OCI-M2 (cell line): ENCODE measurements around the gene RAB5IF.
"Not testable (repeated sequence)": the region's sequence is repeated elsewhere in the genome, so short reads cannot be mapped to it uniquely, and the experiment has no call there.

ENCODE experiments used
- DNase-seq: peaks from one replicate; lab custom pipeline; 2025; ENCODE audit not compliant: unreplicated experiment; lab: John Stamatoyannopoulos, UW

RAB5IF gene

DNA sequence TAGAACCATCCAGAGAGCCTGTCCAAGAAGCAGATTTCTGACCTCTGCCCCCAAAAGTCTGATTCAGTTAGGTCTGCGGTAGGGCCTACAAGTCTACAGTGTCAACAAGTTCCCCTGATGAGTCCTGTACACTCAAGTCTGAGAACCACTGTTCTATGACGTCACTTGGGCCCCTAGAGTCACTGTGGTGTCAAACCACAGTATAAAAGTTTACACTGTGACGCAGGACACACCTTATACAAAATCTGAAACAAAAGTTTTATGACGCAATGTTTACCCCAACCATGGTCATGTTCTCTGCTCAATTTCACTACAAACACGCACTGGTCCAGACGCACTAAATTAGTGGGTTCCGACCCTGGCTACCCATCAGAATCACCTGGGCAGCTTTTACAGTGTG lies 22.5 kb downstream of the RAB5IF start:
- DNase-seq = no peak

GRCh38 chr20:36629719-36630681 lies 24.4 kb downstream of the RAB5IF start:
- no peak for DNase-seq

DNA sequence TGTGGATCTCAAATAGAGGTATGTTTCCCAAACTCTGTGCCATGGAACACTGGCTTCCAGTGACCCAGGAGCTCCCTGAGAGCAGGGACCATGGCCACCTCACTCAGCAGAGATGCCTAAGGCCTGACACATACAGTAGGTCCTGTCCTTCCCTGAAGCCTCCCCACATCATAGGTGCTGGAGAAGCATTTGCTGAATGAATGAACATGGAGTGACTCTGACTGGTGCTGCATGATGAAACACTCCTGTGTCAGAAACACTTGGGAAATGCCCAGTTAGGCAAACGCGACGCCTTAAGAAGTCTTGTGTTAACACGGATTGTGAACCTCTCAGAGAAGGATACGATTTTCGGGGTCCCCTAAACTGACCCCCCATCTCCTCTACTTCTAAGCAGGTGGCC lies 26.1 kb downstream of the RAB5IF start:
- no peak for DNase-seq

- DNase-seq = no peak
Observed at GRCh38 chr20:36632147-36632486, 26.5 kb downstream of the RAB5IF start.

DNA sequence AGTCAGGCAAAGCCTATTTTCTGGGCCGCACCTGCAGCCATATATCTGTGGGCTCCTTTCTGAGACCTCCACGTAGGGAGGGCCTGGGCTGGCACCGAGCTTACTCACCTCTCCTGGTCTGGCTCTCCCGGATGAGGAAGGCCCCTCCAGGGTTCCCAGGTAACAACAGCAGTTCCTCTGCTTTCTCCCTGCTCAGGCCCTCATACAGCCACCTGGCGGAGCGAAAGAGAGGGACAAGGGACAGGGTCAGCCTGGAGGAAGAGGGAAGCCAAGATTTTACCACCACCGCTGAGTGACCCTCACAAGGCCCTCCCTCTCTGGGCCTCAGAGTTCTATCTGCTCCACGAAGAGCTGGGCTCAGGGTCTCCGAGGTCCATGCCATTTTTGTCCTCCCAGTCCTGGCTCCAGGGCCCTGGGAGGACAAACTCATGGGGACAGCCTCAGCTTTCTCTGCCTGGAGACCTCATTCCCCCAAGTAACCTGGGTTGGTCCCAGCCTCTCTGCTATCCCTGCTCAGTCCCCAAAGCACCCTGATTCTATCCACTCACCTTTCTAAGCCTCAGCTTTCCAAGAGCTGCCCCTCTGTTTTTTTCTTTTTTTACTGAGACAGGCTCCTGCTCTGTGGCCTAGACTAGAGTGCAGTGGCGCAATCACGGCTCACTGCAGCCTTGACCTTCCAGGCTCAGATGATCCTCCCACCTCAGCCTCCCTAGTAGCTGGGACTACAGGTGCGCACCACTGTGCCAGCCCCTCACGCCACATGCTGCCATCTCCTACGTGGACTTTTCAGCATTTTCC lies 27.1 kb downstream of the RAB5IF start:
- no peak for DNase-seq

- DNase-seq = no peak
Observed at GRCh38 chr20:36633285-36633772, 27.8 kb downstream of the RAB5IF start.

GRCh38 chr20:36634342-36634741 lies 28.8 kb downstream of the RAB5IF start:
- no peak for DNase-seq

GRCh38 chr20:36638876-36639400 lies 33.4 kb downstream of the RAB5IF start:
- not testable (repeated sequence) for DNase-seq

DNA sequence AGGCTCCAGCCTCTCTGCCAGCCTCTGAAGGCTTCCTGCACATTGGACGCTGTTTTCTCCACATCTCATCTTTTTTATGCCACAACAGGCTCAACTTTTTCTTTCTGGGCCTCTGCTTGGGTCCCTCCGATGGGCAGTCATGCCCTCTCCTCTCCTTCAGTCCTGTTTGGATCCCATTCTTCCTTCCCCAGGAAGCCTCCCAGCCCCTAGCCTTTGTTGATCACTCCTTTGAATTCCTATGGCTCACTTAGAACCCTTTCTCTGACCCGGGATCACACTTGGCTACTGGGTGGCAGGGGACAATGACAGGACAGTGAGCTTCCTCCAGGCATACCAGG lies 35.9 kb downstream of the RAB5IF start:
- DNase-seq = no peak

GRCh38 chr20:36642136-36642535 lies 36.6 kb downstream of the RAB5IF start:
- no peak for DNase-seq

GRCh38 chr20:36644032-36644705 lies 38.6 kb downstream of the RAB5IF start:
- no peak for DNase-seq

- DNase-seq = no peak
Observed at GRCh38 chr20:36644706-36645095, 39.1 kb downstream of the RAB5IF start.

DNA sequence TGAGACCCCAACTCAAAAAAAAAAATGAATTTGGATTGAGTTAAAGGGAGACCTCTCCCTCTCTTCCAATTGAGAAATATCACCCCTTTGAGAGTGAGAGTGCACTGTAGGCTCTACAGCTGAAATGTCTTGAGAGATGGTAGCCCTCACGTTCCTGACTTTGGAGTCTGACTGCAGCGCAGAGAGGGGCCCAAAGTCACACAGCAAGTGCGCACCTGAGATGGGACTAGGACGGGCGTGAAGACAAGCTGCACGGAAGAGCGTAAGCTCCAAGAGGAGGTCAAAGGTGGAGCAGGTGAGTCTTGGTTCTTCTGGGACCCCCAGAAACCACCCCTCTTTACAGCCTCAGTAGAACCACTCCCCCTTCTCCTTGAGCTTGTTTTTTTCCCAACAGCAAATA lies 39.8 kb downstream of the RAB5IF start:
- no peak for DNase-seq

- DNase-seq = no peak
Observed at GRCh38 chr20:36645998-36646397, 40.4 kb downstream of the RAB5IF start, which contains the start of gene SLA2. TSS of gene SLA2 (minus strand) at chr20:36646196. CDS start at chr20:36641335, 4,861 bp downstream.

GRCh38 chr20:36646678-36647077 lies 41.1 kb downstream of the RAB5IF start:
- no peak for DNase-seq

DNA sequence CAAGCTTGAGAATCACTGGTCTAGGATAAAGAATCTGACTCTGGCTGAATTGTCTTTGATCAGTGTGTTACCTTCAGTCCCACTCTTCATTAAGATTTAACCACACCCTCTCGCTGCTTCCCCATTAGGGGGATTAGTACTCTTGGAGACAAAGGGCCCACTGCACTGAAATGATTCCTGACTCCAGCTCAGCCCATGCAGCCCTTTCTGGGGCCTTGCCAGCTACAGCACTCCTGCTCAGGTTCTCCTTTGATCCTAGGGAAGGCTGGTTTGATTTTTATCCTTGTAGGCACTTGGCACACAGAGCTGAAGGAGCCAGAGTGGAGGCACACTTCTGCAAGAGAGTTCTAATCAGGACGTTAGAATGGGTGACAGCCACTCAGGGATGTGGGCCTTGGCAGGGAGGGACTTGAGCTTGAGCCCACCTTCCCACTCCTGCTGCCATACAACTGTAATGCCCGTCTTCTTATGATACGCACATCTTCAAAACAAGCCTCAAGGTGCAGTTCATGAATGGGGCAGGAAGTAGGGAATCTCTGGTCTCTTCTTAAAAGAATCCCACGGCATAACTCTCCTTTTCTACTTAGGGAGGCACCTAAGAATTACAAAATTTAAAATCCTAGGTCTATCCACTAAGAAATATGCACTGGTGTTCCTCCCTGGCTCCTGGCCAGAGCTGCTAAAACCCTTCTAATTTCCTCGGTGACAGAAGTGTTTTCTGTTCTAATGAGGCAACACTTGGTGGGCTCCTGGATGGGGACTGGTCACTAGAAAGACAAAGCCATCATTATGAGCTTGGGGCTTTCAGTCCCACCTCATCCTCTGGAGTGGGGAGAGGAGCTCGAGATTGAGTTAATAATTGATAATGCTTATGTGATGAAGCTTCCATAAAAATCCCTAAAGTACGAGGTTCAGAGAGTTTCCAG lies 41.9 kb downstream of the RAB5IF start:
- DNase-seq = no peak

GRCh38 chr20:36653456-36653855 lies 47.9 kb downstream of the RAB5IF start:
- no peak for DNase-seq

- DNase-seq = no peak
Observed at GRCh38 chr20:36654506-36654905, 48.9 kb downstream of the RAB5IF start.

- DNase-seq = no peak
Observed at GRCh38 chr20:36655004-36655403, 49.4 kb downstream of the RAB5IF start.

- no peak for DNase-seq
Observed at GRCh38 chr20:36656733-36657132, 51.2 kb downstream of the RAB5IF start.
